ENCODE measurements around the gene SLC43A2. TPM values are rescaled to one million over a fixed set of nuclear protein-coding genes. Genes with fewer than 3 reads are reported as not detected.

SLC43A2 gene
- total and polyA plus RNA-seq, 4 donors, result 27.0 to 125 (median 68.6) TPM

DNA sequence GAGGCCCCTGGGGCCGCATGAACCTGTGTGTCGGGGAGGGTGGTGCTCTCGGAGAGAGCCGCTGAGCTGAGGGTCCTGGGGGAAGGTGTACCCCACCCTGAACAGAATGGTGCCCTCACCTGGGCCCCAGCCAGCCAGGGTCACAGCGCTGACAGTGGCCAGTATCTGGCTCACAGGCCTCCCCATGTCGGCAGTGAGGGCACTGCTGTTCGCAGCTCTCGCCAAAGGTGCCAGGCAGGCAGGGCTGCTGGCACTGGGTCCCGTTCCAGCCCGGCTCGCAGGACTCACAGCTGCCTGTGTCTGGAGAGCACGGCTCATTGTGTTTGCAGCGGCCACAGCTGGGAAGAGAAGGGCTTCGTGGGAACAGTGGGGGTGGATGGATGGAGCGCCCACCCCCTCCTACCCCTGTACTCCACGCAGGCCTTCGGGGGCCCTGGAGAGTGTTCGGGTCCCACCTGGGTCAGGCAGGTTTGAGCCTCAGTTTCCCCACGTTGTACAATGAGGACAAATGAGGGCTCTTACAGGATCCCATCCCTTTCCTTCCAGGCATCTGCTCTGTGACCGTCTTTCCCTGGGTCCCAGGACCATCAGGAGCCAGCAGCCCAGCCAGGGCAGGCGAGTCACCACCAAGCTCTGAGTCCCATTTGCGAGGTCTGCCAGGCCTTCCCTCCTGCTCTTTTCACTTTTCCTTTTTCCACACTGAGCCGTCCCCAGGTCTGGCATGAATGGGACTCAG is 11.9 kb upstream of the SLC43A2 start:
- Histone ChIP-seq H3K27ac (ENCODE audit: low read depth in 1 of 2, low read length in 1 of 2) (peak overlapping the region in 1 of 2 donors; percentile 1), H3K4me3 (no peak overlapping the region), H3K4me1 (ENCODE audit: control insufficient read depth in 5 of 5, insufficient read depth in 5 of 5, low read length in 5 of 5) (peaks cover 0 to 22% (median 3%) of the 10 kb centered on the region in 5 donors), H3K36me3 (ENCODE audit: control insufficient read depth in 4 of 4, insufficient read depth in 4 of 4, low read length in 4 of 4) (peaks cover 0 to 23% (median 0%) of the 10 kb centered on the region in 4 donors), H3K9ac (ENCODE audit: insufficient read depth in 1 of 2, low read length in 2 of 2) (no peak overlapping the region), H3K9me3 (ENCODE audit: control insufficient read depth in 4 of 4, insufficient read depth in 3 of 4, low read length in 3 of 4) (no peaks in the 10 kb centered on the region), H3K27me3 (ENCODE audit: control insufficient read depth in 3 of 3, insufficient read depth in 3 of 3, low read length in 2 of 3) (no peaks in the 10 kb centered on the region)
- WGBS, 2 donors, result 75 to 89% methylated on average over 23 of the region's 23 CpGs
- DNase-seq (no peak), ATAC-seq (ENCODE audit: insufficient read depth, low FRiP score) (no peak)
- no peak for TF ChIP-seq CTCF (IDR thresholded peaks at IDR 0.05; ENCODE audit: control extremely low read depth, extremely low read depth)

- Histone ChIP-seq H3K9ac (ENCODE audit: insufficient read depth in 1 of 2, low read length in 2 of 2) (no peak overlapping the region), H3K4me1 (ENCODE audit: control insufficient read depth in 5 of 5, insufficient read depth in 5 of 5, low read length in 5 of 5) (peaks cover 0 to 17% (median 3%) of the 10 kb centered on the region in 5 donors), H3K9me3 (ENCODE audit: control insufficient read depth in 4 of 4, insufficient read depth in 3 of 4, low read length in 3 of 4) (no peaks in the 10 kb centered on the region), H3K4me3 (no peak overlapping the region), H3K27ac (ENCODE audit: low read depth in 1 of 2, low read length in 1 of 2) (peak overlapping the region in 1 of 2 donors; percentile 1), H3K27me3 (ENCODE audit: control insufficient read depth in 3 of 3, insufficient read depth in 3 of 3, low read length in 2 of 3) (no peaks in the 10 kb centered on the region), H3K36me3 (ENCODE audit: control insufficient read depth in 4 of 4, insufficient read depth in 4 of 4, low read length in 4 of 4) (peaks cover 0 to 31% (median 0%) of the 10 kb centered on the region in 4 donors)
- WGBS, 2 donors, result 62 to 81% methylated on average over 11 of the region's 11 CpGs
- TF ChIP-seq CTCF (IDR thresholded peaks at IDR 0.05; ENCODE audit: control extremely low read depth, extremely low read depth), result no peak
- DNase-seq (peak in 2 of 3 donors; percentile 42 to 65), ATAC-seq (ENCODE audit: insufficient read depth, low FRiP score) (no peak)
These were observed 11.0 kb upstream of the SLC43A2 start for GRCh38 chr17:1639549-1640180.

- no peak for ATAC-seq (ENCODE audit: insufficient read depth, low FRiP score)
- Histone ChIP-seq H3K27me3 (ENCODE audit: control insufficient read depth in 3 of 3, insufficient read depth in 3 of 3, low read length in 2 of 3) (no peaks in the 10 kb centered on the region), H3K9ac (ENCODE audit: insufficient read depth in 1 of 2, low read length in 2 of 2) (no peak overlapping the region), H3K4me1 (ENCODE audit: control insufficient read depth in 5 of 5, insufficient read depth in 5 of 5, low read length in 5 of 5) (peaks cover 0 to 8% (median 3%) of the 10 kb centered on the region in 5 donors), H3K27ac (ENCODE audit: low read depth in 1 of 2, low read length in 1 of 2) (peak overlapping the region in 1 of 2 donors; percentile 26), H3K9me3 (ENCODE audit: control insufficient read depth in 4 of 4, insufficient read depth in 3 of 4, low read length in 3 of 4) (no peaks in the 10 kb centered on the region), H3K36me3 (ENCODE audit: control insufficient read depth in 4 of 4, insufficient read depth in 4 of 4, low read length in 4 of 4) (peaks cover 0 to 31% (median 1%) of the 10 kb centered on the region in 4 donors), H3K4me3 (no peak overlapping the region)
- WGBS, 2 donors, result 76 to 78% methylated on average over 19 of the region's 19 CpGs
- no peak for TF ChIP-seq CTCF (IDR thresholded peaks at IDR 0.05; ENCODE audit: control extremely low read depth, extremely low read depth)
- DNase-seq, result no peak
These were observed 10.1 kb upstream of the SLC43A2 start for GRCh38 chr17:1638624-1639300.
